RWPE2 (cell line): ENCODE results near the gene C1orf74.
A peak's percentile ranks its signal among the peaks of the same experiment; 100 is the strongest.

Experiments used
- ATAC-seq: fragments of 200-7000 bp; cut with Tn5 transposase; 3 replicates; pipeline ENCODE4 v1.9.1; 2021; ENCODE audit warnings: low read depth
- DNase-seq: peaks from one replicate; pipeline ENCODE4 v3.0.0-alpha.2; 2020; ENCODE audit warnings: low spot score
- H3K27ac ChIP-seq: fragments of 450-650 bp; 2 replicates; pipeline ENCODE4 v1.5.1; 2017; ENCODE audit warnings: mild to moderate bottlenecking; ENCODE audit not compliant: poor library complexity, severe bottlenecking
- H3K27me3 ChIP-seq: fragments of 250-450 bp; sonication (Bioruptor Pico); 2 replicates; pipeline ENCODE4 v1.5.1; 2021; ENCODE audit warnings: mild to moderate bottlenecking, moderate library complexity; ENCODE audit not compliant: insufficient read depth, poor library complexity, severe bottlenecking
- H3K36me3 ChIP-seq: fragments of 250-450 bp; sonication (Bioruptor Pico); 2 replicates; pipeline ENCODE4 v1.5.1; 2020; ENCODE audit warnings: low read depth, mild to moderate bottlenecking, moderate library complexity
- H3K4me1 ChIP-seq: fragments of 250-450 bp; sonication (Bioruptor Pico); 2 replicates; pipeline ENCODE4 v1.5.1; 2021; ENCODE audit warnings: mild to moderate bottlenecking, moderate library complexity; ENCODE audit not compliant: insufficient read depth, poor library complexity, severe bottlenecking
- H3K4me3 ChIP-seq: fragments of 250-450 bp; sonication (Bioruptor Pico); 2 replicates; pipeline ENCODE4 v1.5.1; 2021; ENCODE audit warnings: mild to moderate bottlenecking, moderate library complexity; ENCODE audit not compliant: severe bottlenecking
- H3K9me3 ChIP-seq: fragments of 250-450 bp; sonication (Bioruptor Pico); 2 replicates; pipeline ENCODE4 v1.5.1; 2021; ENCODE audit warnings: mild to moderate bottlenecking, moderate library complexity; ENCODE audit not compliant: severe bottlenecking
- CTCF ChIP-seq: fragments of 450-650 bp; IDR thresholded peaks from one replicate; pipeline ENCODE4 v1.5.1; 2017; ENCODE audit warnings: mild to moderate bottlenecking, moderate library complexity; ENCODE audit not compliant: poor library complexity, severe bottlenecking

Gene C1orf74

GRCh38 chr1:209807509-209807908 lies 23.1 kb upstream of the C1orf74 start:
- H3K4me1 ChIP-seq, result peaks cover 46% of the 10 kb centered on the region
- no peak for ATAC-seq
- no peak for TF ChIP-seq CTCF
- H3K27ac ChIP-seq, result peak overlapping the region; percentile 70
- H3K4me3 ChIP-seq, result no peak overlapping the region
- H3K36me3 ChIP-seq, result peaks cover 17% of the 10 kb centered on the region
- no peaks in the 10 kb centered on the region for H3K27me3 ChIP-seq
- no peaks in the 10 kb centered on the region for H3K9me3 ChIP-seq
- DNase-seq, result no peak

DNA sequence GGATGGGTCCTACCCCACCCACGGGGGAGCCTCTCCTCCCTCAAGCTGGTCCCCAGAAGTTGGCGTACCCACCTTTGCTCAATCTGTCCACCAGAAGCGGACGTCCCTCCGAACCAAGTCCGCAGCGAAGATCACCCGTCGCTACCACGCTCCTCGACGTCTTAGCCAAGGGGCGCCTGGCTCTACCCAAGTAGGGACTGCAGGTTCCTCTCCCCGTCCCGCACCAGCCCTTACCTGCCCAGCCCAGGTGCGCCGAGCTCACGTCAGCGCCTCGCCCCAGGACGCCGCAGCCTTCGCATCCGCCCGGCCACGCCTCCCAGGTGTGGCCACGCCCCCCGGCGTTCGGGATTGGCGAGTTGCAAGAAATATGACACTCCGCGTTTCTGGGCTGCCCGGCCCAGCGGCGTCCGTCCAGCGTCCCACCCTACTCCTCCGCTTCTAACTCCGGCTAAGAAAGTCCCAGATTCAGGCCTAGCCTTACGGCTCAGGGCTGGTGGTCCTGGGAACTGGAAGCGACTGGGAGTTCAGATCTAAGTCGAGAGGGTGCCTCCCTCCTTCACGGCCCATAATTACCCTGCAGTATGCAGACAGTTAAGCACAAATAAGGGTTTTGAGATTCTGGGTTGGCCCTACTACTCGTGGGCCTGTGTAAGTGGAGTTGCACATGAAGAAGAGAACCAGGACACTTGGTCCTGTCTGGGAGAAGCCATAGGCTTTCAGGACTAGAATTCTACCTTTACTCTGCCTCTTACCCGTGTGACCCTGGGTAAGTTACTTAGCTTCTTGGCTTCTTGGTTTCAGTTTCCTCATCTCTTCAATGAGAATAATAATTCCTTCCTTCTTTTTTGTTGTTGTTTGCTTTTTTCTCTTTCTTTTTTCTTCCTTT lies 21.8 kb upstream of the C1orf74 start, which contains the start of gene IRF6:
IRF6 (minus strand) TSS at position 268 of the 886 bp plus-strand sequence. CDS start 4,729 bp downstream, outside the sequence.
- peak within 1 kb of the TSS; percentile 70 for H3K27ac ChIP-seq
- no peaks in the 10 kb centered on the region for H3K27me3 ChIP-seq
- H3K4me1 ChIP-seq, result peaks cover 46% of the 10 kb centered on the region
- no peaks in the 10 kb centered on the region for H3K9me3 ChIP-seq
- DNase-seq (peak; percentile 90), ATAC-seq (peak; percentile 75)
- peaks cover 31% of the 10 kb centered on the region for H3K36me3 ChIP-seq
- H3K4me3 ChIP-seq, result peak within 1 kb of the TSS; percentile 69
- no peak for TF ChIP-seq CTCF

- Histone ChIP-seq H3K27me3 (no peaks in the 10 kb centered on the region), H3K36me3 (peaks cover 39% of the 10 kb centered on the region), H3K4me1 (peaks cover 46% of the 10 kb centered on the region), H3K27ac (peak overlapping the region; percentile 70), H3K9me3 (no peaks in the 10 kb centered on the region), H3K4me3 (peak overlapping the region; percentile 69)
- ATAC-seq, result no peak
- TF ChIP-seq CTCF, result peak; percentile 9
- no peak for DNase-seq
Measured at GRCh38 chr1:209805341-209805781, 21.0 kb upstream of the C1orf74 start.

- Histone ChIP-seq H3K4me1 (peaks cover 32% of the 10 kb centered on the region), H3K4me3 (peak overlapping the region; percentile 69), H3K36me3 (peaks cover 54% of the 10 kb centered on the region), H3K9me3 (no peaks in the 10 kb centered on the region), H3K27me3 (no peaks in the 10 kb centered on the region), H3K27ac (no peak overlapping the region)
- no peak for TF ChIP-seq CTCF
- no peak for DNase-seq
- ATAC-seq, result no peak
Measured at GRCh38 chr1:209803568-209803967, 19.2 kb upstream of the C1orf74 start.

GRCh38 chr1:209802780-209803152 lies 18.4 kb upstream of the C1orf74 start:
- ATAC-seq, result no peak
- TF ChIP-seq CTCF, result no peak
- DNase-seq, result no peak
- Histone ChIP-seq H3K27me3 (no peaks in the 10 kb centered on the region), H3K9me3 (no peaks in the 10 kb centered on the region), H3K27ac (no peak overlapping the region), H3K4me1 (peaks cover 27% of the 10 kb centered on the region), H3K4me3 (no peak overlapping the region), H3K36me3 (peaks cover 60% of the 10 kb centered on the region)
